Thymus (tissue), 11 donors: ENCODE measurements around the gene COQ8A. TPM values are rescaled to one million over a fixed set of nuclear protein-coding genes. Genes with fewer than 3 reads are reported as not detected.

ENCODE experiments used
- DNase-seq, 9 donors: peaks; one replicate each; pipeline ENCODE4 v3.0.0-alpha.2; 2013; ENCODE audit warnings: low spot score in 9 of 9, low read depth in 6 of 9, missing footprints in 1 of 9
- H3K27ac ChIP-seq, 2 donors: one replicate each; pipeline ENCODE4 v1.5.1; 2013; ENCODE audit warnings: control low read depth in 1 of 2, low read depth in 1 of 2, low read length in 1 of 2, mild to moderate bottlenecking in 1 of 2, moderate library complexity in 1 of 2
- H3K27me3 ChIP-seq, 2 donors: one replicate each; pipeline ENCODE4 v1.5.1; 2013; ENCODE audit warnings: low read length in 1 of 2; ENCODE audit not compliant: control insufficient read depth in 2 of 2, insufficient read depth in 1 of 2
- H3K36me3 ChIP-seq, 2 donors: one replicate each; pipeline ENCODE4 v1.5.1; 2013; ENCODE audit warnings: low read length in 1 of 2, mild to moderate bottlenecking in 1 of 2, moderate library complexity in 1 of 2; ENCODE audit not compliant: control insufficient read depth in 2 of 2, insufficient read depth in 2 of 2
- H3K4me1 ChIP-seq, 2 donors: one replicate each; pipeline ENCODE4 v1.5.1; 2013; ENCODE audit warnings: low read length in 2 of 2; ENCODE audit not compliant: control insufficient read depth in 2 of 2, insufficient read depth in 2 of 2
- H3K4me3 ChIP-seq, 2 donors: one replicate each; pipeline ENCODE4 v1.5.1; 2013; ENCODE audit warnings: low read length in 2 of 2, control low read depth in 1 of 2, mild to moderate bottlenecking in 1 of 2
- H3K9me3 ChIP-seq, 2 donors: one replicate each; pipeline ENCODE4 v1.5.1; 2013; ENCODE audit warnings: low read length in 1 of 2, mild to moderate bottlenecking in 1 of 2; ENCODE audit not compliant: control insufficient read depth in 2 of 2, insufficient read depth in 1 of 2
- whole genome bisulfite sequencing: extraction: QIAGEN DNeasy Blood & Tissue Kit; methylation state at CpG from one replicate; pipeline ENCODE4 v1.1.7; 2013; 5-methylcytosine and 5-hydroxymethylcytosine counted together
- polyA plus RNA-seq: library from polyadenylated mRNA; stranded (reverse); fragments of 200-250 nt; gene quantifications from one replicate; pipeline ENCODE4 v1.2.3, GENCODE V29; 2013
- total RNA-seq: library from RNA; stranded (reverse); fragments of 120-200 nt; gene quantifications from one replicate; pipeline ENCODE4 v1.2.4, GENCODE V29; 2013
- donor health status: healthy.

COQ8A gene
- total and polyA plus RNA-seq, 2 donors = 16.8 to 47.1 TPM

- no peak for DNase-seq
- H3K36me3 ChIP-seq = no peaks in the 10 kb centered on the region
- no peaks in the 10 kb centered on the region for H3K9me3 ChIP-seq
- no peak overlapping the region for H3K27ac ChIP-seq
- 93% methylated on average over 1 of the region's 1 CpG for WGBS
- no peaks in the 10 kb centered on the region for H3K27me3 ChIP-seq
- H3K4me1 ChIP-seq = no peaks in the 10 kb centered on the region
- no peak overlapping the region for H3K4me3 ChIP-seq
These were observed 97.0 kb downstream of the COQ8A start for GRCh38 chr1:227037121-227037520.

Other genes starting within 250 kb of the COQ8A start
- 22.7 TPM for gene ITPKB, start 201.0 kb upstream of the COQ8A start, total RNA-seq
- gene ITPKB, start 201.0 kb upstream of the COQ8A start, polyA plus RNA-seq = 32.0 TPM
- gene PSEN2, start 69.7 kb upstream of the COQ8A start, total RNA-seq = 4.3 TPM
- 7.5 TPM for gene PSEN2, start 69.7 kb upstream of the COQ8A start, polyA plus RNA-seq